GM18526 (cell line): ENCODE measurements around the gene SMIM3.

Experiments used
- POLR2A ChIP-seq: IDR thresholded peaks from 3 replicates; pipeline ENCODE4 v1.6.1; 2011; ENCODE audit not compliant: insufficient read length; ENCODE audit errors: extremely low read depth

Gene SMIM3

GRCh38 chr5:150778517-150779396 is at the start of gene SMIM3:
SMIM3 (plus strand) TSS chr5:150778757; CDS start chr5:150795441, 16,684 bp downstream.
- TF ChIP-seq POLR2A = no peak

- TF ChIP-seq POLR2A = no peak
Observed at GRCh38 chr5:150729859-150730258, 48.7 kb upstream of the SMIM3 start.

- TF ChIP-seq POLR2A = no peak
Observed at GRCh38 chr5:150731669-150732242, 46.8 kb upstream of the SMIM3 start.

- no peak for TF ChIP-seq POLR2A
Observed at GRCh38 chr5:150734579-150735384, 43.8 kb upstream of the SMIM3 start.

- no peak for TF ChIP-seq POLR2A
Observed at GRCh38 chr5:150738862-150739261, 39.7 kb upstream of the SMIM3 start.

- no peak for TF ChIP-seq POLR2A
Observed at GRCh38 chr5:150740992-150741391, 37.6 kb upstream of the SMIM3 start.

- no peak for TF ChIP-seq POLR2A
Observed at GRCh38 chr5:150750469-150750868, 28.1 kb upstream of the SMIM3 start.

- no peak for TF ChIP-seq POLR2A
Observed at GRCh38 chr5:150751096-150751891, 27.3 kb upstream of the SMIM3 start.

- TF ChIP-seq POLR2A = no peak
Observed at GRCh38 chr5:150753463-150753862, 25.1 kb upstream of the SMIM3 start.

GRCh38 chr5:150753863-150754262 is 24.7 kb upstream of the SMIM3 start:
- no peak for TF ChIP-seq POLR2A

- no peak for TF ChIP-seq POLR2A
Observed at GRCh38 chr5:150757087-150757649, 21.4 kb upstream of the SMIM3 start.

GRCh38 chr5:150758203-150758530 is 20.4 kb upstream of the SMIM3 start:
- no peak for TF ChIP-seq POLR2A

- peak; percentile 81 for TF ChIP-seq POLR2A
Observed at GRCh38 chr5:150758531-150759333, 19.8 kb upstream of the SMIM3 start, which contains the start of gene DCTN4. DCTN4 (minus strand) TSS chr5:150759017; CDS start chr5:150758993, 24 bp downstream.

GRCh38 chr5:150759334-150759583 is 19.3 kb upstream of the SMIM3 start:
- no peak for TF ChIP-seq POLR2A
